Activated naive CD4-positive, alpha-beta T cell treated with anti-CD3 and anti-CD28 coated beads for 36 hours (primary cell): ENCODE measurements around the gene DAPK1. TPM values are rescaled to one million over a fixed set of nuclear protein-coding genes. Genes with fewer than 3 reads are reported as not detected.

ENCODE experiments used
- CTCF ChIA-PET: fragments of 350-600 bp; sonication (Branson Sonifier 250); formaldehyde crosslinking; loops from one replicate; lab custom pipeline; 2021; ENCODE audit warnings: antibody characterized with exemption; lab: Charles Lee
- DNase-seq: peaks from one replicate; pipeline ENCODE4 v3.0.0-alpha.2; 2020
- H3K27ac Mint-ChIP-seq: one replicate; pipeline ENCODE4 v1.8.0; 2021; ENCODE audit warnings: mild to moderate bottlenecking, mixed read lengths
- H3K27me3 Mint-ChIP-seq: one replicate; pipeline ENCODE4 v1.8.0; 2021; ENCODE audit warnings: low read depth, mixed read lengths
- H3K36me3 Mint-ChIP-seq: one replicate; pipeline ENCODE4 v1.8.0; 2021; ENCODE audit warnings: low read depth, mixed read lengths
- H3K4me1 Mint-ChIP-seq: one replicate; pipeline ENCODE4 v1.8.0; 2021; ENCODE audit warnings: low read depth, mixed read lengths
- H3K4me3 Mint-ChIP-seq: one replicate; pipeline ENCODE4 v1.8.0; 2021; ENCODE audit warnings: mild to moderate bottlenecking, moderate library complexity, mixed read lengths
- H3K9me3 Mint-ChIP-seq: one replicate; pipeline ENCODE4 v1.8.0; 2021; ENCODE audit warnings: mixed read lengths
- intact Hi-C: fragments of 100-400 bp; cut with micrococcal nuclease; formaldehyde crosslinking; loops from one replicate; pipeline ENCODE4 v1.15.1; 2023
- total RNA-seq, 2 experiments: library from RNA; stranded (reverse); gene quantifications; one replicate each; pipeline ENCODE4 v1.2.3, GENCODE V29; 2021

The DAPK1 gene
- total RNA-seq, 2 experiments from 2014 or later = 0.20 to 0.50 TPM

- DNase-seq = no peak
- Mint-ChIP-seq H3K27ac (no peak overlapping the region), H3K9me3 (no peaks in the 10 kb centered on the region), H3K4me1 (no peaks in the 10 kb centered on the region), H3K27me3 (peaks cover 2% of the 10 kb centered on the region), H3K4me3 (no peak overlapping the region), H3K36me3 (no peaks in the 10 kb centered on the region)
- intact Hi-C loops = no loop called here
- CTCF ChIA-PET = interaction anchor here (0.6 kb wide), 1 partner anchor 939 kb away, joined by 5 read pairs; no protein-coding TSS in a partner anchor
Measured at GRCh38 chr9:87581949-87582637, 84.4 kb downstream of the DAPK1 start.

GRCh38 chr9:87584326-87584725, 86.7 kb downstream of the DAPK1 start:
- DNase-seq = no peak
- CTCF ChIA-PET = no interaction called here
- Mint-ChIP-seq H3K36me3 (no peaks in the 10 kb centered on the region), H3K27ac (no peak overlapping the region), H3K4me3 (no peak overlapping the region), H3K27me3 (peaks cover 2% of the 10 kb centered on the region), H3K4me1 (no peaks in the 10 kb centered on the region), H3K9me3 (no peaks in the 10 kb centered on the region)
- intact Hi-C loops = no loop called here

GRCh38 chr9:87585123-87585855, 87.6 kb downstream of the DAPK1 start:
- Mint-ChIP-seq H3K9me3 (no peaks in the 10 kb centered on the region), H3K4me3 (no peak overlapping the region), H3K27me3 (peaks cover 2% of the 10 kb centered on the region), H3K4me1 (no peaks in the 10 kb centered on the region), H3K27ac (no peak overlapping the region), H3K36me3 (no peaks in the 10 kb centered on the region)
- intact Hi-C loops = no loop called here
- DNase-seq = no peak
- CTCF ChIA-PET = no interaction called here

DNA sequence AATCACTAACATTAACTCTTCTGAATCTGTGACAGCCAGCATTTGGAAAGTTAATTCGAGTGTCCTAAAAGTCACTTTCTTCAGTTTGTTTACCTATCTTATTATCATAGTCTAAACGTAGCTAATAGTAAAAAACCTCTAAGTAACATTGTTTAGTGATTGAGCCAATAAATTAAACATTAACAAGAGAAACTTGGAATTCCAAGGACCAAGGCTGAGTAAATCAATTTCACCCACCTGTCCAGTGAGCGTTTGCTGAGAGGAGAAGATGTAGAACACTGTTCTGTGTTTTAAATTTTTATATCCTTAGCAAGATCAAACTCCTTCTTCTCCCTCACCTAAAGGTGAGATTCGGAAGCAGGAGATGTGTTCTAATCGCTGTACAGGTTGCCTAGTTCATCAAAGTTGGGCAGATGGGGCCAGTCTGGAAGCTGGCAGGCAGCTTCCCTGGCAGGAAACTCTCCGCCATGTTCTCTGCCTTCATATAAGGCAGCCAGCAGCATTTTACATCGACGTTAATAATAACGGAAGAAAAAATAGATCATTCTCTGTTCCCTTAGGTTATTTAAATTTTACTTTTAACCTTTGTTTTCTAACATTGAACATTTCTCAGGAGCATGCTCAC, 89.2 kb downstream of the DAPK1 start:
- H3K4me3 Mint-ChIP-seq = no peak overlapping the region
- no peak for DNase-seq
- H3K27ac Mint-ChIP-seq = no peak overlapping the region
- intact Hi-C loops = no loop called here
- CTCF ChIA-PET = no interaction called here
- H3K36me3 Mint-ChIP-seq = no peaks in the 10 kb centered on the region
- no peaks in the 10 kb centered on the region for H3K27me3 Mint-ChIP-seq
- no peaks in the 10 kb centered on the region for H3K4me1 Mint-ChIP-seq
- no peaks in the 10 kb centered on the region for H3K9me3 Mint-ChIP-seq

DNA sequence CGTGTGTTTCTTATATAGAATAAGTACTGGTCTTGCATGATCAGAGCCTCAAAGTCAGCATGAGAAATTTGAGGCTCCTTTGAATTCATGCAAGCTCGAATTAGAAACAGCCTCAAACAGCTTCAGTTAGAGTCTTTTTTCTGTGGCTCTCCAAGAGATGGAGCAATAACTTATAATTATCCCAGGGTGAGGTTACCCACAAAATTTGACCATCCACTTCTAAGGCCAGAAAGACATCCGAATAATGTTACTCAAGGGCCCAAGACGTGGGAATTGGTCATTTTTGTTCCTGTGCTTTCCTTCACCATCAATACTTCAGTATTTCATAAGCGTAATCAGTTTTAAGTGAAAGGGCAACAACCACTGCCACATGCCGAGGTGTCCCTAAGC, 89.7 kb downstream of the DAPK1 start:
- H3K27me3 Mint-ChIP-seq = no peaks in the 10 kb centered on the region
- no peaks in the 10 kb centered on the region for H3K9me3 Mint-ChIP-seq
- H3K27ac Mint-ChIP-seq = no peak overlapping the region
- CTCF ChIA-PET = no interaction called here
- H3K36me3 Mint-ChIP-seq = no peaks in the 10 kb centered on the region
- intact Hi-C loops = no loop called here
- H3K4me3 Mint-ChIP-seq = no peak overlapping the region
- no peaks in the 10 kb centered on the region for H3K4me1 Mint-ChIP-seq
- DNase-seq = no peak

GRCh38 chr9:87587864-87588263, 90.2 kb downstream of the DAPK1 start:
- DNase-seq = no peak
- Mint-ChIP-seq H3K4me3 (no peak overlapping the region), H3K4me1 (no peaks in the 10 kb centered on the region), H3K27ac (no peak overlapping the region), H3K36me3 (no peaks in the 10 kb centered on the region), H3K27me3 (no peaks in the 10 kb centered on the region), H3K9me3 (no peaks in the 10 kb centered on the region)
- CTCF ChIA-PET = no interaction called here
- intact Hi-C loops = no loop called here

DNA sequence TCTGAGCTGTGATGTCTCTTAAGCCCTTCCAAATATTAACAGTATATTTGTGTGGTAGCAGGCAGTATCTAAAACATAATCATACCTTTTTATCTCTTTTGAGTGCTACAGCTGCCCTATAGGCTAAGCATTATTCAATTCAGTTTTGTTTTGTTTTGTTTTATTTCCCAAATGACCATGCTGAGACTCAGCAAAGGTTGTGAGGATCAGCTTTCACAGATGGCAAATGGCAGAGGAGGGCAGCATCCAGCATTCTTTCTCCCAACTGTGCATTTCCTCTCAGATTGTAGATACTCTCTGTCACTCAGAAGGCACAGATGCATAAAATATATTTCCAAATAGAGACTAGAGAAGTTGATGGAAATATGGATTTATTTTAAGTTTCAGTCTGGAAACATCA, 90.7 kb downstream of the DAPK1 start:
- CTCF ChIA-PET = no interaction called here
- H3K4me1 Mint-ChIP-seq = no peaks in the 10 kb centered on the region
- no peak overlapping the region for H3K4me3 Mint-ChIP-seq
- intact Hi-C loops = no loop called here
- no peak overlapping the region for H3K27ac Mint-ChIP-seq
- H3K9me3 Mint-ChIP-seq = no peaks in the 10 kb centered on the region
- DNase-seq = no peak
- H3K36me3 Mint-ChIP-seq = no peaks in the 10 kb centered on the region
- no peaks in the 10 kb centered on the region for H3K27me3 Mint-ChIP-seq

DNA sequence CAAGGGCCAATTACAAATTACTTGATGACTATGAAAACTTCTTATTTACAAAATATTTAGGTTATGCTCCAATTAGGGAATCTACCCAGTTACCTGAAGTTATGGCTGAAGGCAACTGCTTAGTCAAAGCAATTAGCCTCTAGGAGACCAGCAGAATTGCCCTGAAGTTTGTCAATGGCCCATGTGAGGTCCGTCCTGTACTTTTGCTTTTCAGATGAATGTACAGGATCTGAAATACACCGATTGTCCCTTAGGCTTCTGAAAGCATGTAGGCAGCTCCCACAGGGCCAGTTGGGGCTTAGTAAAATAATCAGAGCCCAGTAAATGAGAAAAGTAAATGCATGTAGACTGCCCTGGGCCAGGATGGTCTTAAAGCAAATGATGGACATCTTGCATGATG, 93.3 kb downstream of the DAPK1 start:
- Mint-ChIP-seq H3K36me3 (no peaks in the 10 kb centered on the region), H3K27ac (no peak overlapping the region), H3K27me3 (peaks cover 1% of the 10 kb centered on the region), H3K4me3 (no peak overlapping the region), H3K4me1 (no peaks in the 10 kb centered on the region), H3K9me3 (no peaks in the 10 kb centered on the region)
- CTCF ChIA-PET = no interaction called here
- intact Hi-C loops = no loop called here
- no peak for DNase-seq

GRCh38 chr9:87592554-87593358, 95.1 kb downstream of the DAPK1 start:
- Mint-ChIP-seq H3K27me3 (peaks cover 5% of the 10 kb centered on the region), H3K27ac (no peak overlapping the region), H3K4me1 (no peaks in the 10 kb centered on the region), H3K4me3 (no peak overlapping the region), H3K9me3 (no peaks in the 10 kb centered on the region), H3K36me3 (no peaks in the 10 kb centered on the region)
- DNase-seq = no peak
- intact Hi-C loops = no loop called here
- CTCF ChIA-PET = interaction anchor here (0.7 kb wide), 1 partner anchor 510 kb away, joined by 3 read pairs; no protein-coding TSS in a partner anchor

GRCh38 chr9:87593359-87593980, 95.8 kb downstream of the DAPK1 start:
- intact Hi-C loops = no loop called here
- CTCF ChIA-PET = interaction anchor here (0.7 kb wide), 1 partner anchor 510 kb away, joined by 3 read pairs; no protein-coding TSS in a partner anchor
- DNase-seq = no peak
- Mint-ChIP-seq H3K4me3 (no peak overlapping the region), H3K27me3 (peaks cover 8% of the 10 kb centered on the region), H3K27ac (no peak overlapping the region), H3K4me1 (peaks cover 2% of the 10 kb centered on the region), H3K9me3 (no peaks in the 10 kb centered on the region), H3K36me3 (no peaks in the 10 kb centered on the region)

DNA sequence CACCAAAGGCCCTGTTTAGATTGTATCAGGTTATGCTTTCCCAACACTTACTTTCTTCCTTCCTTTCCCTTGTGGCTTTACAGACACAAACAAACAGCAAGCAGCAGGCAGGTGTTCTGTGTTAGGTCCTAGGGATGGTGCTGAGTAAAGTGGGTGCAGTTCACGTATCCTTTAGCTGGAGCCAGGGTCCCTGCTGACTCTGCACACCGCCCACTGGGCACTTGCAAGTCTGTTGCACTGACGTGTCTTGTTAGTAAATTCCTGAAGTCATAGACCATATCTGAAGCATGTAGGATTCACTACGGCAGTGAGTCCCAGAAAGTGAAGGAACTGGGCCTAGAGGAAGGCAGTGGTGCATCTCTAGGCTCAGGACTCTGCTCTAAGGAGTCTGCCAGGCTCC, 96.5 kb downstream of the DAPK1 start:
- no peak for DNase-seq
- H3K36me3 Mint-ChIP-seq = no peaks in the 10 kb centered on the region
- CTCF ChIA-PET = no interaction called here
- peaks cover 10% of the 10 kb centered on the region for H3K27me3 Mint-ChIP-seq
- H3K9me3 Mint-ChIP-seq = no peaks in the 10 kb centered on the region
- intact Hi-C loops = no loop called here
- H3K4me3 Mint-ChIP-seq = no peak overlapping the region
- peaks cover 2% of the 10 kb centered on the region for H3K4me1 Mint-ChIP-seq
- H3K27ac Mint-ChIP-seq = no peak overlapping the region

- Mint-ChIP-seq H3K4me3 (no peak overlapping the region), H3K27me3 (peaks cover 10% of the 10 kb centered on the region), H3K36me3 (no peaks in the 10 kb centered on the region), H3K27ac (no peak overlapping the region), H3K9me3 (no peaks in the 10 kb centered on the region), H3K4me1 (peaks cover 2% of the 10 kb centered on the region)
- intact Hi-C loops = no loop called here
- CTCF ChIA-PET = no interaction called here
- DNase-seq = no peak
Measured at GRCh38 chr9:87594662-87595061, 97.0 kb downstream of the DAPK1 start.
